Fibroblast of lung (primary cell): Measurements from ENCODE around the gene FYN. TPM values are rescaled to one million over a fixed set of nuclear protein-coding genes. Genes with fewer than 3 reads are reported as not detected.

Experiments
- DNase-seq, 2 donors: peaks; one replicate each; pipeline versions ENCODE4 v3.0.0 to v3.0.0-alpha.2; 2010; ENCODE audit warnings: low read depth in 2 of 2
- H2AFZ ChIP-seq: 2 replicates; pipeline ENCODE4 v1.5.1; 2012; ENCODE audit warnings: low read length, control low read depth, inconsistent platforms
- H3K27ac ChIP-seq: 2 replicates; pipeline ENCODE4 v1.5.1; 2011; ENCODE audit warnings: low read length, control low read depth; ENCODE audit not compliant: insufficient read depth
- H3K27me3 ChIP-seq: 2 replicates; pipeline ENCODE4 v1.5.1; 2011; ENCODE audit warnings: mild to moderate bottlenecking, low read length; ENCODE audit not compliant: control insufficient read depth, insufficient read depth
- H3K36me3 ChIP-seq: 2 replicates; pipeline ENCODE4 v1.5.1; 2011; ENCODE audit warnings: low read length; ENCODE audit not compliant: control insufficient read depth, insufficient read depth
- H3K4me1 ChIP-seq: 2 replicates; pipeline ENCODE4 v1.5.1; 2011; ENCODE audit warnings: low read length; ENCODE audit not compliant: control insufficient read depth, insufficient read depth; ENCODE audit errors: extremely low read depth
- H3K4me2 ChIP-seq: 2 replicates; pipeline ENCODE4 v1.5.1; 2011; ENCODE audit warnings: low read length, control low read depth; ENCODE audit not compliant: insufficient read depth; ENCODE audit errors: extremely low read depth
- H3K4me3 ChIP-seq, 4 experiments: fragments of 200-600 bp in 1 of 4; sonication (generic) in 1 of 4; replicated peaks in 1 of 4; 2 replicates each; pipeline ENCODE4 v1.5.1; 2011 to 2016; ENCODE audit warnings: low read length in 4 of 4, low read depth in 3 of 4, mild to moderate bottlenecking in 3 of 4, control low read depth in 2 of 4, inconsistent platforms in 1 of 4, mixed read lengths in 1 of 4; ENCODE audit not compliant: insufficient read depth in 1 of 4; ENCODE audit errors: control extremely low read depth in 1 of 4
- H3K79me2 ChIP-seq: 2 replicates; pipeline ENCODE4 v1.5.1; 2012; ENCODE audit warnings: mild to moderate bottlenecking, low read length, inconsistent platforms; ENCODE audit not compliant: control insufficient read depth, insufficient read depth
- H3K9ac ChIP-seq: 2 replicates; pipeline ENCODE4 v1.5.1; 2011; ENCODE audit warnings: mild to moderate bottlenecking, low read length, control low read depth; ENCODE audit not compliant: insufficient read depth
- H3K9me3 ChIP-seq: 2 replicates; pipeline ENCODE4 v1.5.1; 2012; ENCODE audit warnings: low read depth, low read length; ENCODE audit not compliant: control insufficient read depth, insufficient read depth
- H4K20me1 ChIP-seq: 2 replicates; pipeline ENCODE4 v1.5.1; 2011; ENCODE audit warnings: low read length; ENCODE audit not compliant: control insufficient read depth, insufficient read depth; ENCODE audit errors: extremely low read depth
- CTCF ChIP-seq, 2 donors: IDR thresholded peaks in 1 of 2; conservative IDR thresholded peaks in 1 of 2; 1 replicate in 1 of 2; 2 replicates in 1 of 2; pipeline ENCODE4 v1.5.1; 2011 to 2012; ENCODE audit warnings: low read length in 2 of 2, control low read depth in 1 of 2, inconsistent platforms in 1 of 2, low read depth in 1 of 2, mild to moderate bottlenecking in 1 of 2
- EZH2 ChIP-seq: IDR thresholded peaks from 2 replicates; pipeline ENCODE4 v1.5.1; 2012; ENCODE audit warnings: low read length, control low read depth, mild to moderate bottlenecking; ENCODE audit errors: missing control alignments
- polyA plus RNA-seq, 2 donors: library from polyadenylated mRNA; depleted of rRNA in 1 of 2; stranded (reverse) in 1 of 2; unstranded in 1 of 2; fragments of >200 nt; gene quantifications; 2 replicates each; pipeline ENCODE4 v1.2.1, GENCODE V29; 2011 to 2012; ENCODE audit warnings: missing spikeins in 1 of 2
- total RNA-seq: library from RNA; depleted of rRNA; stranded (reverse); fragments of >200 nt; gene quantifications from 2 replicates; pipeline ENCODE4 v1.2.1, GENCODE V29; 2014

Gene FYN
- total and polyA plus RNA-seq, 2 donors (not counting 1 experiment from before 2014, with no cell fraction given): 64.7 TPM

GRCh38 chr6:111727802-111728201, 145.4 kb downstream of the FYN start:
- H3K36me3 ChIP-seq: no peaks in the 10 kb centered on the region
- no peaks in the 10 kb centered on the region for H3K27me3 ChIP-seq
- H3K27ac ChIP-seq: no peak overlapping the region
- H3K9ac ChIP-seq: no peak overlapping the region
- H3K4me3 ChIP-seq: no peak overlapping the region
- no peak overlapping the region for H3K4me2 ChIP-seq
- H3K9me3 ChIP-seq: no peaks in the 10 kb centered on the region
- H2AFZ ChIP-seq: no peak overlapping the region
- DNase-seq: peak; percentile 68 to 79
- peaks cover 1% of the 10 kb centered on the region for H3K4me1 ChIP-seq
- TF ChIP-seq EZH2 (no peak), CTCF (conservative IDR thresholded peaks at IDR 0.05 in 1 of 2, IDR thresholded peaks at IDR 0.05 in 1 of 2; ENCODE audit: low read depth in 1 of 2, low read length in 2 of 2) (peak; percentile 40 to 51)
- H4K20me1 ChIP-seq: no peaks in the 10 kb centered on the region
- no peaks in the 10 kb centered on the region for H3K79me2 ChIP-seq

GRCh38 chr6:111727041-111727440, 146.2 kb downstream of the FYN start:
- peak in 1 of 2 donors; percentile 98 for DNase-seq
- Histone ChIP-seq H3K79me2 (no peaks in the 10 kb centered on the region), H3K4me2 (no peak overlapping the region)

GRCh38 chr6:111725446-111726112, 147.7 kb downstream of the FYN start:
- Histone ChIP-seq H2AFZ (no peak overlapping the region), H3K27ac (no peak overlapping the region)
- DNase-seq: peak in 1 of 2 donors; percentile 43

More at GRCh38 chr6:111727041-111727440, 146.2 kb downstream of the FYN start:
- Histone ChIP-seq H3K36me3 (no peaks in the 10 kb centered on the region), H3K9me3 (no peaks in the 10 kb centered on the region), H2AFZ (no peak overlapping the region), H3K9ac (no peak overlapping the region), H3K27ac (no peak overlapping the region), H3K4me1 (peaks cover 6% of the 10 kb centered on the region), H3K4me3 (no peak overlapping the region), H4K20me1 (no peaks in the 10 kb centered on the region), H3K27me3 (no peaks in the 10 kb centered on the region)
- no peak for TF ChIP-seq EZH2
- TF ChIP-seq CTCF (conservative IDR thresholded peaks at IDR 0.05 in 1 of 2, IDR thresholded peaks at IDR 0.05 in 1 of 2; ENCODE audit: low read depth in 1 of 2, low read length in 2 of 2): no peak

More at GRCh38 chr6:111725446-111726112, 147.7 kb downstream of the FYN start:
- Histone ChIP-seq H3K36me3 (no peaks in the 10 kb centered on the region), H3K4me1 (peaks cover 6% of the 10 kb centered on the region), H3K9ac (no peak overlapping the region), H3K27me3 (no peaks in the 10 kb centered on the region), H3K79me2 (no peaks in the 10 kb centered on the region), H4K20me1 (no peaks in the 10 kb centered on the region), H3K4me2 (no peak overlapping the region), H3K9me3 (no peaks in the 10 kb centered on the region), H3K4me3 (no peak overlapping the region)
- no peak for TF ChIP-seq CTCF (conservative IDR thresholded peaks at IDR 0.05 in 1 of 2, IDR thresholded peaks at IDR 0.05 in 1 of 2; ENCODE audit: low read depth in 1 of 2, low read length in 2 of 2)
- TF ChIP-seq EZH2: no peak
